NCI-H345 (cell line): Measurements from ENCODE around the gene HCAR2.
"Not testable (repeated sequence)": the region's sequence is repeated elsewhere in the genome, so short reads cannot be mapped to it uniquely, and the experiment has no call there.

Experiments
- DNase-seq: peaks from one replicate; lab custom pipeline; 2025; lab: John Stamatoyannopoulos, UW

Gene HCAR2

DNA sequence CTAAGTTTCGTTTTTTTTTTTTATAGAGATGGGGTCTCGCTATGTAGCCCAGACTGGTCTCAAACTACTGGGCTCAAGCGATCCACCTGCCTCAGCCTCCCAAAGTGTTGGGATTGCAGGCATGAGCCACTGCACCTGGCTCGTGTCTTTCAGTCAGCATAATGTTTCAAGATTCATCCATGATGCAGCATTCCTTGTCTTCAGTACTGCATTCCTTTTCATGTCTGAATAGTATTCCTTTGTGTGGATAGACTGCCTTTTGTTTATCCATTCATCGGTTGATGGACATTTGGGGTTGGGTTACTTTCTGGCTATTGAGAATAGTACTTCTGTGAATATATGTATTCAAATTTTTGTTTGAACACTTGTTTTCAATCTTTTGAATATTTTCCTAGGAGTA, 37.4 kb downstream of the HCAR2 start:
- no peak for DNase-seq

DNA sequence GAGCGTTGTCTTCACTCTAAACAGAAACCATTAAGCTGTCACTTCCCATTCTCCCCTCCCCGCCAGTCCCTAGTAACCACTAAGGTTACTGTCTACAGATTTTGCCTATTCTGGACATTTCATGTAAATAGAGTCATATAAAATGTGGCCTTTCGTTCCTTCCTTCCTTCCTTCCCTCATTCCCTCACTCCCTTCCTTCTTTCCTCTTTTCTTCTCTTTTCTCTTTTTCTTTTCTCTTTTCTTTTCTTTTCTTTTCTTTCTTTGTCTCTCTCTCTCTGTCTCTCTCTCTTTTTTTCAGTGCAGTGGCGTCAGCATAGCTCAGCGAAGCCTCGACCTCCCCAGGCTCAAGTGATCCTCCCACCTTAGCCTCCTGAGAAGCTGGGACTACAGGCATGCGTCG, 37.8 kb downstream of the HCAR2 start:
- DNase-seq: no peak

DNA sequence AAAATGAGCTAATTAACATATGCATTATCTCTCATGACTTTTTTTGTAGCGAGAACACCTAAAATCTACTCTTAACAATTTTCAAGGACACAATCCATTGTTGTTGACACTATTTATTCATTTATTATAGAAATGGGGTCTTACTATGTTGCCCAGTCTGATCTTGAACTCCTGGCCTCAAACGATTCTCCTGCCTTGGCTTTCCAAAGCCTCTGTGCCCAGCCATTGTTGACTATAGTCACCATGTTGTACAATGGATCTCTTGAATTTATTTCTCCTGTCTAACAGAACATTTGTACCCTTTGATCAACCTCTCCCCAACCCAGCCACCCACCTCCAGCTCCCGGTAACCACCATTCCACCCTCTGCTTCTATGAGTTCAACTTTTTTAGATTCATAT, 41.2 kb downstream of the HCAR2 start:
- no peak for DNase-seq

DNA sequence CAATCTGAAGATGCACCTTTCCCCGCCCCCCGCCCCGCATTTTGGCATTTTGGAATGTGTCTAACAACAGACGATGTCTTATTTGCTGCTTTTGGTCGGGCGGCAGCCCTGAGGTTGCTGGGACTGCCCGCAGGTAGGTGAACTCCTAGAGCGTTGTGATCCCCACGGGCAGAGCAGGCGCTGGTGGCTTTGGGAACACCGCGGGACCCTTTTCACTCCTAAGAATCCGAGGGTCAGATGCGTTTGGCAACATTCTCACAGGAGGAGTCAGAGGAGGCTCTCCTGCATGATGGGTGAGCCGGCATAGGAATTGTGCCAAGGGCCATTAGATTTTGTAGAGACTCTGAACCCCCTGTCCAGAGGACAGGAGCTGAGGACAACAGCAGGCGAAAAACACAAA, 41.9 kb downstream of the HCAR2 start:
- no peak for DNase-seq

DNA sequence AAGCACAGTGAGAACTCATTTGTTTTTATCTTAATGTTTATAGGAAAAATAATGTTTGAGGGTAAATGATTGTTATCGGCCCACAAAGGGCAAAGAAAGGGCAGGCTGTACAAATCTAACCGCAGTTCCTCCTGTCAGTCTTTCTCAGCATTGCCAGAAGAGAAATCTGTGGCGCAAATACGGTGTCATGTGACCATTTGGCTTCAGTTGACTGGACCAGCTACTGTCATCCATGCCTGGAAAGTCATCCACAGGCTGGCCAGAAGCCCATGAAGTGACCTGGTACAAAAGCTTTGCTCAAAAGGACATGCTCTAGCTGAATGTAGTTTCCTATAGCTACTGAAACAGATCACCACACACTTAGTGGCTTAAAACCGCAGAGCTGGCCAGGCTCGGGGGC, 43.6 kb downstream of the HCAR2 start:
- no peak for DNase-seq

DNA sequence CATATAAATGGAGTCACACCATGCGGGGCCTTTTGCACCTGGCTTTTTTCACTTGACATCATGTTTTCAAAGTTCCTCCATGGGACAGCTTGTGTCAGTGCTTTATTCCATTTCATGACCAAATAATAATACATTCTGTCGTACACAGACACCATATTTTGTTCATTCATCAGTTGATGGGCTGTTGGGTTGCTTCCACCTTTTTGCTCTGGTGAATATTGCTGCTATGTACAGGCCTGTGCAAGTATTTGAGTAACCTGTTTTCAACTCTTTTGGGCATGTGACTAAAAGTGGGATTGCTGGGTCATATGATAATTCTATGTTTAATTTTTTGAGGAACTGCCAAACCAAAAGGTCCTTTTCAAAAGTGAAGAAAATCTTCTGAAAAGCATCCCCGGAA, 46.9 kb downstream of the HCAR2 start:
- DNase-seq: no peak

- DNase-seq: not testable (repeated sequence)
Observed at GRCh38 chr12:122653291-122653690, 49.9 kb downstream of the HCAR2 start.

DNA sequence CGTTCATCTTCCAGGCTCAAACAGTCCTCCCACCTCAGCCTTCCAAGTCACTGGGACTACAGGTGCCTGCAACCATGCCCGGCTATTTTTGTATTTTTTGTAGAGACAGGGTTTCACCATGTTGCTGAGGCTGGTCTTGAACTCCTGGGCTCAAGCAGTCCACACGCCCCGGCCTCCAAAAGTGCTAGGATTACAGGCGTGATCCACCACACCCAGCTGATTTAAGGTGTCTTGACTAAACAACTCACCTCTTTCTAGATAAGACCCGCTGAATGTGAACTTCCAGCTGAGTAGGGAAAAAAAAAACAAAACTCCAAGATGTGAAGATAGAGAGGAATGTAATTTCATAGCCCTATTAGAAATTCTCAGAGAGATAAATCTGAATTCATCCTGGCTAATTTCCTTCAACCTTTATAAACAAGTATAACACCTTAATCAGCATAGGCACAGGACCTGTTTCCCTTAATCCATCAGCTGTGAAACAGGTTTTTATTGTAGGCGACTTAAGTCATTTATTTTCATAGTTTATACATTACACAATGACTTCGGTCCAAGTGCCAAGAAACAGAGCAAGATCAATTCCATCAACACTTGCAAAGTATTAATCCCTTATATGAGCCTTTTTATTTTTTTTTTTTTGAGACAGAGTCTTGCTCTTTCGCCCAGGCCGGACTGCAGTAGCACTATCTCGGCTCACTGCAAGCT, 51.5 kb downstream of the HCAR2 start:
- no peak for DNase-seq
